Measurements from ENCODE around the gene MAPK14. TPM values are rescaled to one million over a fixed set of nuclear protein-coding genes. Genes with fewer than 3 reads are reported as not detected.

The MAPK14 gene
- total RNA-seq, 1 donor from 2014 or later = 67.9 TPM

- Histone ChIP-seq H3K9me3 (no peaks in the 10 kb centered on the region), H3K4me1 (peaks cover 54% of the 10 kb centered on the region), H3K27ac (no peak overlapping the region), H3K36me3 (peaks cover 3% of the 10 kb centered on the region), H3K4me3 (no peak overlapping the region), H3K27me3 (ENCODE audit: low read depth) (no peaks in the 10 kb centered on the region)
- DNase-seq (no peak), ATAC-seq (no peak)
- no peak for TF ChIP-seq CTCF (IDR thresholded peaks at IDR 0.05)
- intact Hi-C loops (cut with DNase I) = no loop called here
These were observed 41.0 kb downstream of the MAPK14 start for GRCh38 chr6:36068586-36068985.

- Histone ChIP-seq H3K36me3 (peaks cover 13% of the 10 kb centered on the region), H3K4me1 (peaks cover 48% of the 10 kb centered on the region), H3K4me3 (no peak overlapping the region), H3K27ac (no peak overlapping the region), H3K9me3 (no peaks in the 10 kb centered on the region), H3K27me3 (ENCODE audit: low read depth) (no peaks in the 10 kb centered on the region)
- TF ChIP-seq CTCF (IDR thresholded peaks at IDR 0.05) = no peak
- ATAC-seq (peak in 1 of 2 donors; percentile 72), DNase-seq (no peak)
- intact Hi-C loops (cut with DNase I) = no loop called here
These were observed 42.0 kb downstream of the MAPK14 start for GRCh38 chr6:36069573-36069972.

- Histone ChIP-seq H3K9me3 (no peaks in the 10 kb centered on the region), H3K4me1 (peaks cover 42% of the 10 kb centered on the region), H3K27me3 (ENCODE audit: low read depth) (no peaks in the 10 kb centered on the region), H3K4me3 (no peak overlapping the region), H3K36me3 (peaks cover 15% of the 10 kb centered on the region), H3K27ac (no peak overlapping the region)
- TF ChIP-seq CTCF (IDR thresholded peaks at IDR 0.05) = no peak
- intact Hi-C loops (cut with DNase I) = no loop called here
- ATAC-seq (no peak), DNase-seq (no peak)
These were observed 42.6 kb downstream of the MAPK14 start for GRCh38 chr6:36070252-36070651.

GRCh38 chr6:36071281-36071680 lies 43.7 kb downstream of the MAPK14 start:
- Histone ChIP-seq H3K27ac (no peak overlapping the region), H3K4me3 (no peak overlapping the region), H3K36me3 (peaks cover 25% of the 10 kb centered on the region), H3K9me3 (no peaks in the 10 kb centered on the region), H3K27me3 (ENCODE audit: low read depth) (no peaks in the 10 kb centered on the region), H3K4me1 (peaks cover 34% of the 10 kb centered on the region)
- no peak for TF ChIP-seq CTCF (IDR thresholded peaks at IDR 0.05)
- no peak for DNase-seq
- intact Hi-C loops (cut with DNase I) = no loop called here
- no peak for ATAC-seq

- Histone ChIP-seq H3K4me3 (no peak overlapping the region), H3K27ac (no peak overlapping the region), H3K4me1 (peaks cover 30% of the 10 kb centered on the region), H3K36me3 (peaks cover 29% of the 10 kb centered on the region), H3K9me3 (no peaks in the 10 kb centered on the region), H3K27me3 (ENCODE audit: low read depth) (no peaks in the 10 kb centered on the region)
- no peak for ATAC-seq
- TF ChIP-seq CTCF (IDR thresholded peaks at IDR 0.05) = no peak
- DNase-seq = no peak
- intact Hi-C loops (cut with DNase I) = no loop called here
These were observed 44.1 kb downstream of the MAPK14 start for GRCh38 chr6:36071714-36072113.

GRCh38 chr6:36072681-36073080 lies 45.1 kb downstream of the MAPK14 start:
- H3K36me3 ChIP-seq = peaks cover 39% of the 10 kb centered on the region
- peaks cover 21% of the 10 kb centered on the region for H3K4me1 ChIP-seq

More at GRCh38 chr6:36072681-36073080, 45.1 kb downstream of the MAPK14 start:
- no peaks in the 10 kb centered on the region for H3K9me3 ChIP-seq
- TF ChIP-seq CTCF (IDR thresholded peaks at IDR 0.05) = no peak
- no peak overlapping the region for H3K4me3 ChIP-seq
- intact Hi-C loops (cut with DNase I) = no loop called here
- DNase-seq = no peak
- H3K27ac ChIP-seq = no peak overlapping the region
- no peak for ATAC-seq
- H3K27me3 ChIP-seq (ENCODE audit: low read depth) = no peaks in the 10 kb centered on the region
